ENCODE results near the gene CCDC154. TPM values are rescaled to one million over a fixed set of nuclear protein-coding genes. Genes with fewer than 3 reads are reported as not detected.

Gene CCDC154
- total and polyA plus RNA-seq, 9 of the 15 experiments (the other 6 are each of a cell fraction or from before 2014, with no cell fraction given) = 0.15 to 1.4 (median 0.20) TPM; not detected in 5

- TF ChIP-seq FOXK2 (conservative IDR thresholded peaks at IDR 0.05 in 1 of 2, IDR thresholded peaks at IDR 0.05 in 1 of 2; ENCODE audit: low read depth in 2 of 2) = peak in 1 of 2 experiments; percentile 75; a peak in 1 of 4 replicates
- peak; percentile 15 for TF ChIP-seq TAF1 (IDR thresholded peaks at IDR 0.05; ENCODE audit: control insufficient read depth, extremely low read depth, insufficient read depth, low read length, severe bottlenecking)
- TF ChIP-seq CTCFL (IDR thresholded peaks at IDR 0.05; ENCODE audit: borderline replicate concordance, insufficient read depth, low read depth, low read length, poor library complexity, severe bottlenecking) = peak; percentile 68
- TF ChIP-seq L3MBTL2 (IDR thresholded peaks at IDR 0.05) = peak; percentile 72
- TF ChIP-seq, protein P1, sequence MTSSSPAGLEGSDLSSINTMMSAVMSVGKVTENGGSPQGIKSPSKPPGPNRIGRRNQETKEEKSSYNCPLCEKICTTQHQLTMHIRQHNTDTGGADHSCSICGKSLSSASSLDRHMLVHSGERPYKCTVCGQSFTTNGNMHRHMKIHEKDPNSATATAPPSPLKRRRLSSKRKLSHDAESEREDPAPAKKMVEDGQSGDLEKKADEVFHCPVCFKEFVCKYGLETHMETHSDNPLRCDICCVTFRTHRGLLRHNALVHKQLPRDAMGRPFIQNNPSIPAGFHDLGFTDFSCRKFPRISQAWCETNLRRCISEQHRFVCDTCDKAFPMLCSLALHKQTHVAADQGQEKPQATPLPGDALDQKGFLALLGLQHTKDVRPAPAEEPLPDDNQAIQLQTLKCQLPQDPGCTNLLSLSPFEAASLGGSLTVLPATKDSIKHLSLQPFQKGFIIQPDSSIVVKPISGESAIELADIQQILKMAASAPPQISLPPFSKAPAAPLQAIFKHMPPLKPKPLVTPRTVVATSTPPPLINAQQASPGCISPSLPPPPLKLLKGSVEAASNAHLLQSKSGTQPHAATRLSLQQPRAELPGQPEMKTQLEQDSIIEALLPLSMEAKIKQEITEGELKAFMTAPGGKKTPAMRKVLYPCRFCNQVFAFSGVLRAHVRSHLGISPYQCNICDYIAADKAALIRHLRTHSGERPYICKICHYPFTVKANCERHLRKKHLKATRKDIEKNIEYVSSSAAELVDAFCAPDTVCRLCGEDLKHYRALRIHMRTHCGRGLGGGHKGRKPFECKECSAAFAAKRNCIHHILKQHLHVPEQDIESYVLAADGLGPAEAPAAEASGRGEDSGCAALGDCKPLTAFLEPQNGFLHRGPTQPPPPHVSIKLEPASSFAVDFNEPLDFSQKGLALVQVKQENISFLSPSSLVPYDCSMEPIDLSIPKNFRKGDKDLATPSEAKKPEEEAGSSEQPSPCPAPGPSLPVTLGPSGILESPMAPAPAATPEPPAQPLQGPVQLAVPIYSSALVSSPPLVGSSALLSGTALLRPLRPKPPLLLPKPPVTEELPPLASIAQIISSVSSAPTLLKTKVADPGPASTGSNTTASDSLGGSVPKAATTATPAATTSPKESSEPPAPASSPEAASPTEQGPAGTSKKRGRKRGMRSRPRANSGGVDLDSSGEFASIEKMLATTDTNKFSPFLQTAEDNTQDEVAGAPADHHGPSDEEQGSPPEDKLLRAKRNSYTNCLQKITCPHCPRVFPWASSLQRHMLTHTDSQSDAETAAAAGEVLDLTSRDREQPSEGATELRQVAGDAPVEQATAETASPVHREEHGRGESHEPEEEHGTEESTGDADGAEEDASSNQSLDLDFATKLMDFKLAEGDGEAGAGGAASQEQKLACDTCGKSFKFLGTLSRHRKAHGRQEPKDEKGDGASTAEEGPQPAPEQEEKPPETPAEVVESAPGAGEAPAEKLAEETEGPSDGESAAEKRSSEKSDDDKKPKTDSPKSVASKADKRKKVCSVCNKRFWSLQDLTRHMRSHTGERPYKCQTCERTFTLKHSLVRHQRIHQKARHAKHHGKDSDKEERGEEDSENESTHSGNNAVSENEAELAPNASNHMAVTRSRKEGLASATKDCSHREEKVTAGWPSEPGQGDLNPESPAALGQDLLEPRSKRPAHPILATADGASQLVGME (CRISPR knock-in tag; IDR thresholded peaks at IDR 0.05) = no peak
- TF ChIP-seq, protein P2, sequence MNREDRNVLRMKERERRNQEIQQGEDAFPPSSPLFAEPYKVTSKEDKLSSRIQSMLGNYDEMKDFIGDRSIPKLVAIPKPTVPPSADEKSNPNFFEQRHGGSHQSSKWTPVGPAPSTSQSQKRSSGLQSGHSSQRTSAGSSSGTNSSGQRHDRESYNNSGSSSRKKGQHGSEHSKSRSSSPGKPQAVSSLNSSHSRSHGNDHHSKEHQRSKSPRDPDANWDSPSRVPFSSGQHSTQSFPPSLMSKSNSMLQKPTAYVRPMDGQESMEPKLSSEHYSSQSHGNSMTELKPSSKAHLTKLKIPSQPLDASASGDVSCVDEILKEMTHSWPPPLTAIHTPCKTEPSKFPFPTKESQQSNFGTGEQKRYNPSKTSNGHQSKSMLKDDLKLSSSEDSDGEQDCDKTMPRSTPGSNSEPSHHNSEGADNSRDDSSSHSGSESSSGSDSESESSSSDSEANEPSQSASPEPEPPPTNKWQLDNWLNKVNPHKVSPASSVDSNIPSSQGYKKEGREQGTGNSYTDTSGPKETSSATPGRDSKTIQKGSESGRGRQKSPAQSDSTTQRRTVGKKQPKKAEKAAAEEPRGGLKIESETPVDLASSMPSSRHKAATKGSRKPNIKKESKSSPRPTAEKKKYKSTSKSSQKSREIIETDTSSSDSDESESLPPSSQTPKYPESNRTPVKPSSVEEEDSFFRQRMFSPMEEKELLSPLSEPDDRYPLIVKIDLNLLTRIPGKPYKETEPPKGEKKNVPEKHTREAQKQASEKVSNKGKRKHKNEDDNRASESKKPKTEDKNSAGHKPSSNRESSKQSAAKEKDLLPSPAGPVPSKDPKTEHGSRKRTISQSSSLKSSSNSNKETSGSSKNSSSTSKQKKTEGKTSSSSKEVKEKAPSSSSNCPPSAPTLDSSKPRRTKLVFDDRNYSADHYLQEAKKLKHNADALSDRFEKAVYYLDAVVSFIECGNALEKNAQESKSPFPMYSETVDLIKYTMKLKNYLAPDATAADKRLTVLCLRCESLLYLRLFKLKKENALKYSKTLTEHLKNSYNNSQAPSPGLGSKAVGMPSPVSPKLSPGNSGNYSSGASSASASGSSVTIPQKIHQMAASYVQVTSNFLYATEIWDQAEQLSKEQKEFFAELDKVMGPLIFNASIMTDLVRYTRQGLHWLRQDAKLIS (CRISPR knock-in tag; IDR thresholded peaks at IDR 0.05) = peak; percentile 77
- no peak for TF ChIP-seq CCAR2 (IDR thresholded peaks at IDR 0.05; ENCODE audit: low read depth, low read length)
- TF ChIP-seq, protein P3, sequence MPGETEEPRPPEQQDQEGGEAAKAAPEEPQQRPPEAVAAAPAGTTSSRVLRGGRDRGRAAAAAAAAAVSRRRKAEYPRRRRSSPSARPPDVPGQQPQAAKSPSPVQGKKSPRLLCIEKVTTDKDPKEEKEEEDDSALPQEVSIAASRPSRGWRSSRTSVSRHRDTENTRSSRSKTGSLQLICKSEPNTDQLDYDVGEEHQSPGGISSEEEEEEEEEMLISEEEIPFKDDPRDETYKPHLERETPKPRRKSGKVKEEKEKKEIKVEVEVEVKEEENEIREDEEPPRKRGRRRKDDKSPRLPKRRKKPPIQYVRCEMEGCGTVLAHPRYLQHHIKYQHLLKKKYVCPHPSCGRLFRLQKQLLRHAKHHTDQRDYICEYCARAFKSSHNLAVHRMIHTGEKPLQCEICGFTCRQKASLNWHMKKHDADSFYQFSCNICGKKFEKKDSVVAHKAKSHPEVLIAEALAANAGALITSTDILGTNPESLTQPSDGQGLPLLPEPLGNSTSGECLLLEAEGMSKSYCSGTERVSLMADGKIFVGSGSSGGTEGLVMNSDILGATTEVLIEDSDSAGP (CRISPR knock-in tag; IDR thresholded peaks at IDR 0.05) = no peak
- TF ChIP-seq ETV1 (tag; conservative IDR thresholded peaks at IDR 0.05; ENCODE audit: low read depth) = peak; percentile 53
- no peak for TF ChIP-seq COPS2 (conservative IDR thresholded peaks at IDR 0.05)
- TF ChIP-seq ERF (CRISPR knock-in tag; IDR thresholded peaks at IDR 0.05) = 0 out of 2 replicates have a peak, but pooled peaks have one; percentile 60
- TF ChIP-seq ZNF589 (CRISPR knock-in tag; IDR thresholded peaks at IDR 0.05; ENCODE audit: low read depth) = no peak
Measured at GRCh38 chr16:1413684-1414531, 30.4 kb downstream of the CCDC154 start (continued).
